MG63 (cell line): ENCODE measurements around the gene MAST2. TPM values are rescaled to one million over a fixed set of nuclear protein-coding genes. Genes with fewer than 3 reads are reported as not detected.

Source experiments
- DNase-seq: peaks from one replicate; pipeline ENCODE4 v3.0.0-alpha.2; 2020
- H3K27me3 ChIP-seq: fragments of 250-450 bp; sonication (Bioruptor Pico); 2 replicates; pipeline ENCODE4 v1.5.1; 2020; ENCODE audit warnings: mild to moderate bottlenecking, moderate library complexity
- H3K36me3 ChIP-seq: fragments of 250-450 bp; sonication (Bioruptor Pico); 2 replicates; pipeline ENCODE4 v1.5.1; 2020; ENCODE audit warnings: mild to moderate bottlenecking, moderate library complexity
- H3K4me3 ChIP-seq: fragments of 250-450 bp; sonication (Bioruptor Pico); 2 replicates; pipeline ENCODE4 v1.5.1; 2020; ENCODE audit warnings: mild to moderate bottlenecking, moderate library complexity
- H3K9me3 ChIP-seq: fragments of 250-450 bp; sonication (Bioruptor Pico); 2 replicates; pipeline ENCODE4 v1.5.1; 2020; ENCODE audit warnings: mild to moderate bottlenecking, moderate library complexity
- total RNA-seq: library from RNA; depleted of rRNA; stranded (reverse); fragments of >200 nt; shearing (Covaris generic); gene quantifications from 2 replicates; pipeline ENCODE4 v1.2.3, GENCODE V29; 2014; ENCODE audit warnings: low replicate concordance

Gene MAST2
- total RNA-seq, 1 experiment from 2014 or later, result 21.9 TPM

DNA sequence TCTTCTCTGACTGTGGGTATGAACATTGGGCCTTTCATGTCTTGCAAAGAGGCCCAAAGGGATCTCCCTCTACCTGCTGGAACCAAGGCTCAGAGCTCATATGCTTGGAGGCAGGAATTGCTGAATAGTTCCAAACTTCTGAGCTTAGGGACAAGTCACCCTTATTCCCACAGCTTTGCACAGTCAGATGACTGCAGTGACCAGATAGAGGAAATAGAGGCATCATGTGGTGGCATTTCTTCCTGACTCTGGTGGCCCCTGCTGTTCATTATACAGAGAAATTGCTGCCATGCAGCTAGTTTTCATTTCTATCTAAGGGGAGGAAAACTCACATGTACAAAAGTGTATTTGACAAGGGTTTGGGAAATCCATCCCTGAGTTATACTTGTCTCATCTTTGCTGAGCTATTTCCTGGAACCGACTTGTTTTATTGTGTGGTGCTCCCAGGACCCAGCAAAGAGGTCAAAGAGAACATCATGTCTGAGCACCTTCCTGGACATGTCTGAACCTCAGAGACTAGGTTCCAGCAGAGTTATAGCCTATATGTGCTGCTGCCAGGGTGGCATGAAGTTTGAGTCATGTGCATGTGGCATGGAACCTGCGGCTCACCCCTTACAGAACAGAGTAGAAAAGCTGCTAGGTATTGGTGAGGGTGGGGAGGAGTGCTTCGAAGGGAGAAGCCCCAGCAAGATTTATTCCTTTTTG lies 197.8 kb downstream of the MAST2 start:
- H3K27me3 ChIP-seq, result no peaks in the 10 kb centered on the region
- H3K9me3 ChIP-seq, result no peaks in the 10 kb centered on the region
- no peaks in the 10 kb centered on the region; the same call in 1 of the 2 replicates for H3K36me3 ChIP-seq
- DNase-seq, result no peak
- no peak overlapping the region for H3K4me3 ChIP-seq

GRCh38 chr1:46002551-46003150 lies 199.2 kb downstream of the MAST2 start:
- Histone ChIP-seq H3K9me3 (no peaks in the 10 kb centered on the region), H3K36me3 (no peaks in the 10 kb centered on the region; the same call in 1 of the 2 replicates), H3K4me3 (no peak overlapping the region), H3K27me3 (no peaks in the 10 kb centered on the region)
- no peak for DNase-seq

GRCh38 chr1:46003315-46003714 lies 199.9 kb downstream of the MAST2 start:
- H3K9me3 ChIP-seq, result no peaks in the 10 kb centered on the region
- DNase-seq, result no peak
- no peaks in the 10 kb centered on the region for H3K27me3 ChIP-seq
- no peak overlapping the region for H3K4me3 ChIP-seq
- H3K36me3 ChIP-seq, result peaks cover 2% of the 10 kb centered on the region; the same call in 1 of the 2 replicates

- Histone ChIP-seq H3K36me3 (peaks cover 2% of the 10 kb centered on the region; the same call in 1 of the 2 replicates), H3K27me3 (no peaks in the 10 kb centered on the region), H3K9me3 (no peaks in the 10 kb centered on the region), H3K4me3 (no peak overlapping the region)
- no peak for DNase-seq
These were observed 201.1 kb downstream of the MAST2 start for GRCh38 chr1:46004492-46004891.

- no peak for DNase-seq
- H3K36me3 ChIP-seq, result peaks cover 4% of the 10 kb centered on the region
These were observed 202.2 kb downstream of the MAST2 start for GRCh38 chr1:46005594-46005993.

GRCh38 chr1:46008585-46008984 lies 205.2 kb downstream of the MAST2 start:
- Histone ChIP-seq H3K4me3 (no peak overlapping the region), H3K9me3 (no peaks in the 10 kb centered on the region), H3K36me3 (peaks cover 13% of the 10 kb centered on the region), H3K27me3 (no peaks in the 10 kb centered on the region)
- DNase-seq, result no peak

More at GRCh38 chr1:46005594-46005993, 202.2 kb downstream of the MAST2 start:
- no peaks in the 10 kb centered on the region for H3K27me3 ChIP-seq
- H3K9me3 ChIP-seq, result no peaks in the 10 kb centered on the region
- no peak overlapping the region for H3K4me3 ChIP-seq

DNA sequence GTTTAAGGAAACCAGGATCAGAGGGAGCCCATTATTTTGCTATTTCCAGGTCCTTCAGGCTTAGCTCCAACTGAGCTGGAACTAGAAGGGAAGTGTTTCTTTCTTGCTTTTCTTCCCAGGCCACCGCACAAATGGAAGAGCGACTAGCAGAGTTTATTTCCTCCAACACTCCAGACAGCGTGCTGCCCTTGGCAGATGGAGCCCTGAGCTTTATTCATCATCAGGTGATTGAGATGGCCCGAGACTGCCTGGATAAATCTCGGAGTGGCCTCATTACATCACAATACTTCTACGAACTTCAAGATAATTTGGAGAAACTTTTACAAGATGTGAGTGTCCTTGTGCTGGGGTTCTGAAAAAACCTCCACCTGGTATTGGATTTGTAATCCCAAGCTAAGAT lies 207.2 kb downstream of the MAST2 start:
- no peak for DNase-seq

DNA sequence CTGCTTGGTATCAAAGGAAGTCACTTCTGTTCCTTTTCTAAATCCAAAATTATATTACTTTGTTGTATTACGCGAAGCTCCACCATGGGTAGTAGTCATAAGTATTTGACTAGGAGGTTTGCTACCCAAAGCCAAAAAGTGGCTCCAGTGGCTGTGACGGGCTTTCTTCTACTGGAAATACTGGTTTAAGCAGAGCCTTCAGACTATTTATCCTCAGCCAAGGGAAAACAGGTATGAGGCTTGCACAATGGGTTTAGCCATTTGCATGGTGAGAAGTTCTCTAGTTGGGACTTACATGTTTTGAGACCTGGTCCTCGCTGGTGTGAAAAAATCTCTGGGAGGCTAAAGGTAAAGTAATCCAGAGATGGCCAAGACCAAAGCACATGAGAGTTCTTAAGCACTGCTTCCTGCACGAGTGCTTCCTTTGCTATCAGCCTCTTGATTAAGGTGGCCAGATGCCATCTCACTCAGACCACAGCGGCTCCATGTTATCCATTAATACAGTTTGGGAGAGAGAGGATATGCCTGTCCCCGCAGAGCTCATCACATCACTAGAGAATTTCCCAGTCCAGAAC lies 207.8 kb downstream of the MAST2 start:
- Histone ChIP-seq H3K27me3 (no peaks in the 10 kb centered on the region), H3K4me3 (no peak overlapping the region), H3K36me3 (peaks cover 13% of the 10 kb centered on the region), H3K9me3 (no peaks in the 10 kb centered on the region)
- DNase-seq, result no peak

More for the DNA sequence above, 207.2 kb downstream of the MAST2 start:
- H3K4me3 ChIP-seq, result no peak overlapping the region
- peaks cover 13% of the 10 kb centered on the region for H3K36me3 ChIP-seq
- H3K9me3 ChIP-seq, result no peaks in the 10 kb centered on the region
- H3K27me3 ChIP-seq, result no peaks in the 10 kb centered on the region

- no peak overlapping the region for H3K4me3 ChIP-seq
- H3K36me3 ChIP-seq, result peaks cover 13% of the 10 kb centered on the region
- no peaks in the 10 kb centered on the region for H3K9me3 ChIP-seq
- H3K27me3 ChIP-seq, result no peaks in the 10 kb centered on the region
- no peak for DNase-seq
These were observed 208.8 kb downstream of the MAST2 start for GRCh38 chr1:46012236-46012635.

DNA sequence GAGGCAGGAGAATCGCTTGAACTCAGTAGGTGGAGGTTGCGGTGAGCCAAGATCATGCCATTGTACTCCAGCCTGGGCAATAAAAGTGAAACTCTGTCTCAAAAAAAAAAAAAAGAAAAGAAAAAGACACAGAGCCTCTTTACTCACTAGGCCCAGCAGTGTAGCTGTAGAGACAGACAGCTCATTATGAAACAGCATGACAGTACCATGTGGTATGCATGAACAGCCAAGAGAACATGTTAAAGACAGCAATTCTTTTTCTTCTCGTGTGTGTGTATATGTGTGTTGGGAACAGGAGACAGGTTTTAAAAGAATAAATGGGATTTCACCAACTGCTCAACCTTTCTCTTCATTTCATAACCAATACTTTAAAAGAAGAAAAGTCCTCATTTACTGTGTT lies 210.2 kb downstream of the MAST2 start:
- Histone ChIP-seq H3K27me3 (no peaks in the 10 kb centered on the region), H3K9me3 (no peaks in the 10 kb centered on the region), H3K4me3 (no peak overlapping the region), H3K36me3 (peaks cover 11% of the 10 kb centered on the region)
- DNase-seq, result no peak

DNA sequence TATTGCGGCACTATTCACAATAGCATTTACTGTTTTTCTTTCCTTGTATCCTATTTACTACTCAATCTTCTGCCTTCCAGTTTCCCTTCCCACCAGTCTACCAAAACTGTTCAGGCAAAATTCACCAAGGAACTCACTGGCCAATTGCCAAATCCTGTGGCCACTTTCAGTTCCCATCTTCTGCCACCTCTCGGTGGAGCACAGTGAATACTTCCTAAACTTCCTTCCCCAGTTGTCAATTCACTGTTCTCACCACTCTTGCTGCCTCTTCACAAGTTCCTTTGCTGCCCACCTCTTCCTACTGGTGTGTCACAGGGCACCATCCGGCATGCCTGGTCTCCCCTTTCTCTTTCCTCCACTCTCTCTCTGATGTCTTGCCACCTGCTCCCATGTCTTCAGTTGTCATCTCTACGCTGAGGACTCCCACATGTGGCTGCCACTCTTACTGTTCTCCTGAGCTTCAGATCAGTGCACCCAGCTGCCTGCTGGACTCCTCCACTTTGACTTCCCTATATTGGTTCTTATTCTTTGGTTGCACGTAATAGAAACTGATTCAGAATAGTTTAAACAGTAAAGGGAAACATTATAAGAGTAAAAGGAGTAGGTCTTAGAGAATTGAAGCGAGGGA lies 214.6 kb downstream of the MAST2 start:
- Histone ChIP-seq H3K4me3 (no peak overlapping the region), H3K9me3 (no peaks in the 10 kb centered on the region), H3K27me3 (no peaks in the 10 kb centered on the region), H3K36me3 (no peaks in the 10 kb centered on the region; the same call in none of the 2 replicates)
- DNase-seq, result no peak

- Histone ChIP-seq H3K36me3 (no peaks in the 10 kb centered on the region; the same call in none of the 2 replicates), H3K27me3 (no peaks in the 10 kb centered on the region), H3K9me3 (no peaks in the 10 kb centered on the region), H3K4me3 (no peak overlapping the region)
- no peak for DNase-seq
These were observed 215.9 kb downstream of the MAST2 start for GRCh38 chr1:46019348-46019747.

DNA sequence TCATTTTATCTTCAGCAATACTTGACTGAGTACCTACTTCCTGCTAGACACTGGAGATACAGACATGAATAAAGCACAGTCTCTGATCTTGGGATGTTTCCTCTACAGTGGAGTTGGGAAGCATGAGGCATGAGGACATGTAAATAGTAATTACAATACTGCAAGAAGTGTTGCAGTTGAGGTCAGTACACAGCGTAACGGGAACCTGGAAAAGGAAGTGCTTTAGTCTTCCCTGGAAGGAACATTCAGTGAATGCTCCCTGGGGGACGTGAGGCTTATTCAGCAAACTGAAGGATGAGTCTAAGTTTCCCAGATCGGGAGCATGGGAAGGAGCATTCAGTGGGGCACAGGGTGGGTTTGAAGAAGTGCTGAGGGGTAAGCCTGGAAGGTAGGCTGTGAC lies 216.6 kb downstream of the MAST2 start:
- Histone ChIP-seq H3K4me3 (no peak overlapping the region), H3K36me3 (no peaks in the 10 kb centered on the region; the same call in none of the 2 replicates), H3K27me3 (no peaks in the 10 kb centered on the region), H3K9me3 (no peaks in the 10 kb centered on the region)
- DNase-seq, result no peak

- DNase-seq, result peak; percentile 33
- Histone ChIP-seq H3K36me3 (no peaks in the 10 kb centered on the region; the same call in none of the 2 replicates), H3K4me3 (no peak overlapping the region), H3K27me3 (no peaks in the 10 kb centered on the region), H3K9me3 (no peaks in the 10 kb centered on the region)
These were observed 217.9 kb downstream of the MAST2 start for GRCh38 chr1:46021046-46021996.

- DNase-seq, result no peak
- no peaks in the 10 kb centered on the region; the same call in none of the 2 replicates for H3K36me3 ChIP-seq
- no peak overlapping the region for H3K4me3 ChIP-seq
- H3K9me3 ChIP-seq, result no peaks in the 10 kb centered on the region
- H3K27me3 ChIP-seq, result no peaks in the 10 kb centered on the region
These were observed 223.1 kb downstream of the MAST2 start for GRCh38 chr1:46026531-46026930.
